ENCODE results near the gene TXN2. TPM values are rescaled to one million over a fixed set of nuclear protein-coding genes. Genes with fewer than 3 reads are reported as not detected.

TXN2 gene
- total RNA-seq, 1 experiment from 2014 or later = 58.6 TPM

DNA sequence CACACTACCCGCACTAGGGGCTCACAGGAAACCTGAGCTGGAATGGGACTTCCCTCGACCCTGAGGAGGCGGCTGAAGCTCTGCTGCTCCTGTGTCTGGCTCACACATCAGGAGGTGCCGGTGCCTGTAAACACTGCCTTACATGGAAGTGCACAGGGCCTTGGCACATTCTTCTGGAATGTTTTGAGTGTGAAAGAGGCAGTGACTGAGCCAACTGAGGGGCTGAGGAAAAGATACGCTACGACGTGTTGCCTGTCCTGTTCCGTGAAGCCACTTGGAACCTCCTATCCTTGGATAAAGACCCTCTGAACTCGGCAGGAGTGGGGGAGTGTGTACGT is 10.5 kb downstream of the TXN2 start:
- no peak overlapping the region for H3T11ph ChIP-seq (ENCODE audit: low read length)
- TF ChIP-seq, protein P1, sequence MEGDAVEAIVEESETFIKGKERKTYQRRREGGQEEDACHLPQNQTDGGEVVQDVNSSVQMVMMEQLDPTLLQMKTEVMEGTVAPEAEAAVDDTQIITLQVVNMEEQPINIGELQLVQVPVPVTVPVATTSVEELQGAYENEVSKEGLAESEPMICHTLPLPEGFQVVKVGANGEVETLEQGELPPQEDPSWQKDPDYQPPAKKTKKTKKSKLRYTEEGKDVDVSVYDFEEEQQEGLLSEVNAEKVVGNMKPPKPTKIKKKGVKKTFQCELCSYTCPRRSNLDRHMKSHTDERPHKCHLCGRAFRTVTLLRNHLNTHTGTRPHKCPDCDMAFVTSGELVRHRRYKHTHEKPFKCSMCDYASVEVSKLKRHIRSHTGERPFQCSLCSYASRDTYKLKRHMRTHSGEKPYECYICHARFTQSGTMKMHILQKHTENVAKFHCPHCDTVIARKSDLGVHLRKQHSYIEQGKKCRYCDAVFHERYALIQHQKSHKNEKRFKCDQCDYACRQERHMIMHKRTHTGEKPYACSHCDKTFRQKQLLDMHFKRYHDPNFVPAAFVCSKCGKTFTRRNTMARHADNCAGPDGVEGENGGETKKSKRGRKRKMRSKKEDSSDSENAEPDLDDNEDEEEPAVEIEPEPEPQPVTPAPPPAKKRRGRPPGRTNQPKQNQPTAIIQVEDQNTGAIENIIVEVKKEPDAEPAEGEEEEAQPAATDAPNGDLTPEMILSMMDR (conservative IDR thresholded peaks at IDR 0.05) = no peak
- no peaks in the 10 kb centered on the region for H3K9me3 ChIP-seq (ENCODE audit: control insufficient read depth, low read depth, low read length)
- no peak overlapping the region for H2BK15ac ChIP-seq (ENCODE audit: low read depth, low read length)
- H2BK120ac ChIP-seq (ENCODE audit: low read depth, low read length, poor library complexity, severe bottlenecking) = no peak overlapping the region
- H3K23ac ChIP-seq (ENCODE audit: insufficient read length, low read depth, low read length) = no peak overlapping the region
- no peak overlapping the region for H3K4me3 Mint-ChIP-seq
- H3K4me2 ChIP-seq (ENCODE audit: insufficient read depth, insufficient read length, low read length) = no peak overlapping the region
- no peaks in the 10 kb centered on the region for H3K4me1 ChIP-seq (ENCODE audit: insufficient read depth, low read length)
- H4K8ac ChIP-seq (replicated peaks; ENCODE audit: insufficient read length, low read depth, low read length) = no peak overlapping the region
- H3K23me2 ChIP-seq (ENCODE audit: insufficient read length, low read depth, low read length, poor library complexity, severe bottlenecking) = no peaks in the 10 kb centered on the region
- H3K9ac ChIP-seq (ENCODE audit: extremely low read depth, insufficient read length, low read length) = no peak overlapping the region
- peaks cover 4% of the 10 kb centered on the region in 2 experiments; a peak in 3 of 4 replicates for H3K4me1 Mint-ChIP-seq
- H3K27ac ChIP-seq (ENCODE audit: insufficient read length, low read depth, low read length) = no peak overlapping the region
- no peak for DNase-seq
- peaks cover 5 to 41% (median 40%) of the 10 kb centered on the region in 3 experiments; a peak in 5 of 7 replicates for H3K36me3 Mint-ChIP-seq (ENCODE audit: insufficient read depth in 1 of 3, low read depth in 3 of 3)
- no peak overlapping the region for H3K14ac ChIP-seq (ENCODE audit: insufficient read depth, low read length)
- H2AK5ac ChIP-seq (ENCODE audit: insufficient read length, low read length) = no peak overlapping the region
- H3K27me3 ChIP-seq (ENCODE audit: insufficient read depth, low read length) = no peaks in the 10 kb centered on the region
- no peaks in the 10 kb centered on the region for H3K79me2 ChIP-seq (ENCODE audit: insufficient read depth, low read length)
- H3K9me3 Mint-ChIP-seq = no peaks in the 10 kb centered on the region
- no peak overlapping the region for H4K91ac ChIP-seq (ENCODE audit: insufficient read length, low read depth, low read length)
- H4K5ac ChIP-seq (ENCODE audit: insufficient read length, low read depth, low read length) = no peak overlapping the region
- H3K79me1 ChIP-seq (ENCODE audit: insufficient read depth, low read depth, low read length, poor library complexity, severe bottlenecking) = no peaks in the 10 kb centered on the region
- H2BK20ac ChIP-seq (ENCODE audit: low read depth, low read length, poor library complexity, severe bottlenecking) = no peak overlapping the region
- no CpG with 5 or more reads among the region's 10 CpGs for WGBS (ENCODE audit: extremely low coverage, insufficient read length, low lambda C conversion rate)
- no peak overlapping the region for H3K56ac ChIP-seq (ENCODE audit: insufficient read length, low read depth, low read length)
- no peaks in the 10 kb centered on the region for H3K27me3 Mint-ChIP-seq (ENCODE audit: low read depth)
- no peaks in the 10 kb centered on the region for H4K20me1 ChIP-seq (ENCODE audit: control insufficient read depth, insufficient read depth, insufficient read length)
- no peak overlapping the region for H3K4ac ChIP-seq (ENCODE audit: low read depth, low read length)
- H2BK5ac ChIP-seq (ENCODE audit: insufficient read length, low read length) = no peak overlapping the region
- H2BK12ac ChIP-seq (ENCODE audit: insufficient read length, low read depth, low read length) = no peak overlapping the region
- no peak overlapping the region for H3K18ac ChIP-seq (ENCODE audit: insufficient read length, low read depth, low read length)
- H2AFZ ChIP-seq (ENCODE audit: low read length) = no peak overlapping the region
- peak overlapping the region in 1 of 3 experiments; percentile 75; a peak in 1 of 7 replicates for H3K27ac Mint-ChIP-seq
